Breast epithelium (tissue), 4 donors: ENCODE data around the gene ARHGAP26. TPM values are rescaled to one million over a fixed set of nuclear protein-coding genes. Genes with fewer than 3 reads are reported as not detected.
"Not testable (repeated sequence)": the region's sequence is repeated elsewhere in the genome, so short reads cannot be mapped to it uniquely, and the experiment has no call there.

ENCODE experiments used
- DNase-seq, 2 donors: peaks; one replicate each; pipeline ENCODE4 v3.0.0-alpha.2; 2019; ENCODE audit warnings: low spot score in 2 of 2
- H3K27ac ChIP-seq, 2 donors: fragments of 200-600 bp; sonication (generic) in 1 of 2; one replicate each; pipeline ENCODE4 v1.5.1; 2016 to 2019; ENCODE audit warnings: mild to moderate bottlenecking in 1 of 2
- H3K27me3 ChIP-seq, 2 donors: fragments of 200-600 bp; sonication (generic) in 1 of 2; one replicate each; pipeline versions ENCODE4 v1.5.1 to v1.6.0; 2017 to 2019; ENCODE audit warnings: control low read depth in 1 of 2, mild to moderate bottlenecking in 1 of 2
- H3K36me3 ChIP-seq: fragments of 200-600 bp; one replicate; pipeline ENCODE4 v1.5.1; 2019
- H3K4me1 ChIP-seq, 2 donors: fragments of 200-600 bp; sonication (generic); one replicate each; pipeline ENCODE4 v1.5.1; 2016 to 2019; ENCODE audit warnings: control low read depth in 1 of 2
- H3K4me3 ChIP-seq, 3 donors: fragments of 200-600 bp; sonication (generic); 1 replicate in 2 of 3; 2 replicates in 1 of 3; pipeline ENCODE4 v1.5.1; 2016 to 2019; ENCODE audit warnings: mild to moderate bottlenecking in 3 of 3, moderate library complexity in 2 of 3
- H3K9me3 ChIP-seq, 2 donors: fragments of 200-600 bp; sonication (generic) in 1 of 2; one replicate each; pipeline ENCODE4 v1.5.1; 2016 to 2019; ENCODE audit warnings: control low read depth in 1 of 2
- CTCF ChIP-seq, 3 donors: fragments of 450-650 bp; IDR thresholded peaks; one replicate each; pipeline ENCODE4 v1.5.1; 2016 to 2017; ENCODE audit warnings: antibody characterized with exemption in 3 of 3, mild to moderate bottlenecking in 3 of 3, moderate library complexity in 3 of 3
- POLR2A ChIP-seq: fragments of 450-650 bp; IDR thresholded peaks from one replicate; pipeline ENCODE4 v1.6.1; 2016; ENCODE audit warnings: antibody characterized with exemption, mild to moderate bottlenecking, moderate library complexity
- POLR2AphosphoS5 ChIP-seq, 3 donors: sonication (generic); formaldehyde crosslinking; IDR thresholded peaks; one replicate each; pipeline ENCODE4 v1.6.1; 2017; ENCODE audit warnings: antibody characterized with exemption in 3 of 3
- intact Hi-C: fragments of 100-400 bp; cut with DNase I; formaldehyde crosslinking; loops from one replicate; pipeline ENCODE4 v1.15.1; 2023; ENCODE audit warnings: low total_unique reads
- total RNA-seq, 3 donors: library from RNA; depleted of rRNA; stranded (reverse); fragments of >200 nt; gene quantifications; one replicate each; pipeline ENCODE4 v1.1.0, GENCODE V29; 2016

The ARHGAP26 gene
- total RNA-seq, 3 donors from 2014 or later: 33.1 to 89.0 (median 56.4) TPM

GRCh38 chr5:142998316-142999020, 228.3 kb downstream of the ARHGAP26 start:
- intact Hi-C loops: no loop called here
- no peak overlapping the region for H3K4me3 ChIP-seq
- no peak overlapping the region for H3K27ac ChIP-seq
- H3K36me3 ChIP-seq: no peaks in the 10 kb centered on the region
- peaks cover 0 to 7% of the 10 kb centered on the region in 2 donors for H3K4me1 ChIP-seq
- no peaks in the 10 kb centered on the region for H3K9me3 ChIP-seq
- no peaks in the 10 kb centered on the region for H3K27me3 ChIP-seq
- DNase-seq: no peak
- TF ChIP-seq CTCF (IDR thresholded peaks at IDR 0.05) (no peak), POLR2AphosphoS5 (IDR thresholded peaks at IDR 0.05) (no peak), POLR2A (no peak)

- DNase-seq, H3K36me3 ChIP-seq, intact Hi-C loops, H3K4me1 ChIP-seq, H3K4me3 ChIP-seq, H3K27ac ChIP-seq, H3K9me3 ChIP-seq, H3K27me3 ChIP-seq: not testable (repeated sequence)
Measured at GRCh38 chr5:143000551-143000950, 230.4 kb downstream of the ARHGAP26 start.

GRCh38 chr5:143001764-143002351, 231.7 kb downstream of the ARHGAP26 start:
- Histone ChIP-seq H3K27me3 (no peaks in the 10 kb centered on the region), H3K36me3 (no peaks in the 10 kb centered on the region), H3K4me3 (no peak overlapping the region), H3K4me1 (peaks cover 0 to 7% of the 10 kb centered on the region in 2 donors), H3K9me3 (no peaks in the 10 kb centered on the region), H3K27ac (peak overlapping the region; percentile 4 to 62)
- TF ChIP-seq POLR2AphosphoS5 (IDR thresholded peaks at IDR 0.05) (no peak), POLR2A (no peak), CTCF (IDR thresholded peaks at IDR 0.05) (no peak)
- intact Hi-C loops: no loop called here
- DNase-seq: no peak

GRCh38 chr5:143002459-143003327, 232.5 kb downstream of the ARHGAP26 start:
- Histone ChIP-seq H3K4me3 (no peak overlapping the region), H3K9me3 (no peaks in the 10 kb centered on the region), H3K36me3 (no peaks in the 10 kb centered on the region), H3K27me3 (no peaks in the 10 kb centered on the region), H3K4me1 (peaks cover 0 to 7% of the 10 kb centered on the region in 2 donors), H3K27ac (peak overlapping the region; percentile 4 to 73)
- peak in 1 of 3 donors; percentile 32 for TF ChIP-seq POLR2AphosphoS5 (IDR thresholded peaks at IDR 0.05)
- TF ChIP-seq CTCF (IDR thresholded peaks at IDR 0.05): peak in 2 of 3 donors; percentile 49 to 50
- no peak for TF ChIP-seq POLR2A
- DNase-seq: no peak
- intact Hi-C loops: no loop called here

- peaks cover 0 to 7% of the 10 kb centered on the region in 2 donors for H3K4me1 ChIP-seq
- H3K27me3 ChIP-seq: no peaks in the 10 kb centered on the region
- no peak for DNase-seq
- intact Hi-C loops: no loop called here
- H3K9me3 ChIP-seq: no peaks in the 10 kb centered on the region
- peak overlapping the region; percentile 4 to 73 for H3K27ac ChIP-seq
- no peak overlapping the region for H3K4me3 ChIP-seq
- H3K36me3 ChIP-seq: no peaks in the 10 kb centered on the region
- TF ChIP-seq POLR2AphosphoS5 (IDR thresholded peaks at IDR 0.05) (no peak), CTCF (IDR thresholded peaks at IDR 0.05) (peak in 1 of 3 donors; percentile 6)
Measured at GRCh38 chr5:143003328-143003636, 233.1 kb downstream of the ARHGAP26 start.
